ENCODE results near the gene FTCDNL1. TPM values are rescaled to one million over a fixed set of nuclear protein-coding genes. Genes with fewer than 3 reads are reported as not detected.

The FTCDNL1 gene
- total and polyA plus RNA-seq, 9 of the 15 experiments (the other 6 are each of a cell fraction or from before 2014, with no cell fraction given) = 0.13 to 0.58 (median 0.32) TPM

DNA sequence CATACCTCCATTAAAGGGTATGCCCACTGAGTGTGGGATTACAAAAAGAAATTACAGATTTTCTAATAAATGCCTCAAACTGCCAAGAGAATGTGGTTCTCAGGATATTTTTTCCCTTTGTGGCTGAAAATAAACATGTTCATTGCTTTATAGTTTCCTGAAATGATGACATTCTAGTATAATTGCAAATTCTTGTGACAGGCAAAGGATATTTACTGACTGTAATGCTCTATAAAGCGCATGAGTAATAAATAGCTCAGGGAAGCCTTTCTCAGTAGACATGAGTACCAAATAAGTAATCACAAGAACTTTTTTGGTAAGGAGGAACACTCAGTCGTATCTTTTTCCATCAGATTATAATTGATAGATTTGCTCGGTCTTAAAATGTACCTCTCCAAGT, 72.3 kb downstream of the FTCDNL1 start (continued):
- TF ChIP-seq, protein P1, sequence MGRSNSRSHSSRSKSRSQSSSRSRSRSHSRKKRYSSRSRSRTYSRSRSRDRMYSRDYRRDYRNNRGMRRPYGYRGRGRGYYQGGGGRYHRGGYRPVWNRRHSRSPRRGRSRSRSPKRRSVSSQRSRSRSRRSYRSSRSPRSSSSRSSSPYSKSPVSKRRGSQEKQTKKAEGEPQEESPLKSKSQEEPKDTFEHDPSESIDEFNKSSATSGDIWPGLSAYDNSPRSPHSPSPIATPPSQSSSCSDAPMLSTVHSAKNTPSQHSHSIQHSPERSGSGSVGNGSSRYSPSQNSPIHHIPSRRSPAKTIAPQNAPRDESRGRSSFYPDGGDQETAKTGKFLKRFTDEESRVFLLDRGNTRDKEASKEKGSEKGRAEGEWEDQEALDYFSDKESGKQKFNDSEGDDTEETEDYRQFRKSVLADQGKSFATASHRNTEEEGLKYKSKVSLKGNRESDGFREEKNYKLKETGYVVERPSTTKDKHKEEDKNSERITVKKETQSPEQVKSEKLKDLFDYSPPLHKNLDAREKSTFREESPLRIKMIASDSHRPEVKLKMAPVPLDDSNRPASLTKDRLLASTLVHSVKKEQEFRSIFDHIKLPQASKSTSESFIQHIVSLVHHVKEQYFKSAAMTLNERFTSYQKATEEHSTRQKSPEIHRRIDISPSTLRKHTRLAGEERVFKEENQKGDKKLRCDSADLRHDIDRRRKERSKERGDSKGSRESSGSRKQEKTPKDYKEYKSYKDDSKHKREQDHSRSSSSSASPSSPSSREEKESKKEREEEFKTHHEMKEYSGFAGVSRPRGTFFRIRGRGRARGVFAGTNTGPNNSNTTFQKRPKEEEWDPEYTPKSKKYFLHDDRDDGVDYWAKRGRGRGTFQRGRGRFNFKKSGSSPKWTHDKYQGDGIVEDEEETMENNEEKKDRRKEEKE (IDR thresholded peaks at IDR 0.05; ENCODE audit: borderline replicate concordance in 1 of 2, control insufficient read depth in 1 of 2, low read depth in 2 of 2, low read length in 1 of 2) = no peak
- no peak for TF ChIP-seq RHOXF2B (CRISPR knock-in tag; conservative IDR thresholded peaks at IDR 0.05)

DNA sequence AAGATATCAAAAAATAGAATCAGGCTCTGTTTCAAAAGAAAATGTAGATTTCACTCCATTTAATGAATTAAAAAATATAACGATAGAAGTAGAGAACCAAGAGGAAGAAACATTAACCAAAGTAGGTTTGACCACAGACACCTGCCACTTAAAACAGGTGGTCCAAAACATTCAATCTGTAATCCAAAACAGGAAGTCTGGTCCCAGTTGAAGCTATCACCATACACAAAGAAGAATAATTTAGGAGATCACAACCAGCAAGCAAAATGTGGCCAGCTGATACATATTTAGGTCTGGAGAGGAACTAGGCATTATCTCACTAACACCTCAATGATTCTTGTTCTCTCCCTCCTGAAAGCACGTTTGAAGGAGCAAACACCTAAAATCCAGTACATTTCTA, 73.1 kb downstream of the FTCDNL1 start:
- no TSS peak for BruUV-seq (replicated peaks)
- FAIRE-seq = no peak
- POLR2A ChIA-PET = no interaction called here
- TF ChIP-seq TCFL5 (CRISPR knock-in tag; conservative IDR thresholded peaks at IDR 0.05) (no peak), POLR2B (IDR thresholded peaks at IDR 0.05; ENCODE audit: low read depth, partially characterized antibody) (no peak), ELF2 (CRISPR knock-in tag; IDR thresholded peaks at IDR 0.05) (no peak), ZNF274 (IDR thresholded peaks at IDR 0.05; ENCODE audit: borderline replicate concordance, low read depth, low read length) (no peak), BHLHE40 (IDR thresholded peaks at IDR 0.05; ENCODE audit: low read length) (no peak), ZNF41 (CRISPR knock-in tag; conservative IDR thresholded peaks at IDR 0.05) (no peak), SP1 (CRISPR knock-in tag; IDR thresholded peaks at IDR 0.05) (no peak), HNRNPLL (IDR thresholded peaks at IDR 0.05; ENCODE audit: low read depth, low read length, poor library complexity, severe bottlenecking) (no peak), TGIF2 (CRISPR knock-in tag; IDR thresholded peaks at IDR 0.05) (no peak), JUND (IDR thresholded peaks at IDR 0.05; ENCODE audit: borderline replicate concordance, low read depth, low read length) (no peak), JUND (tag; IDR thresholded peaks at IDR 0.05; ENCODE audit: borderline replicate concordance, low read depth, low read length) (no peak), TCF7 (IDR thresholded peaks at IDR 0.05; ENCODE audit: borderline replicate concordance) (no peak), FOXK1 (CRISPR knock-in tag; IDR thresholded peaks at IDR 0.05; ENCODE audit: borderline replicate concordance) (no peak), ZNF77 (CRISPR knock-in tag; IDR thresholded peaks at IDR 0.05) (no peak)
- TF ChIP-seq, protein P2, sequence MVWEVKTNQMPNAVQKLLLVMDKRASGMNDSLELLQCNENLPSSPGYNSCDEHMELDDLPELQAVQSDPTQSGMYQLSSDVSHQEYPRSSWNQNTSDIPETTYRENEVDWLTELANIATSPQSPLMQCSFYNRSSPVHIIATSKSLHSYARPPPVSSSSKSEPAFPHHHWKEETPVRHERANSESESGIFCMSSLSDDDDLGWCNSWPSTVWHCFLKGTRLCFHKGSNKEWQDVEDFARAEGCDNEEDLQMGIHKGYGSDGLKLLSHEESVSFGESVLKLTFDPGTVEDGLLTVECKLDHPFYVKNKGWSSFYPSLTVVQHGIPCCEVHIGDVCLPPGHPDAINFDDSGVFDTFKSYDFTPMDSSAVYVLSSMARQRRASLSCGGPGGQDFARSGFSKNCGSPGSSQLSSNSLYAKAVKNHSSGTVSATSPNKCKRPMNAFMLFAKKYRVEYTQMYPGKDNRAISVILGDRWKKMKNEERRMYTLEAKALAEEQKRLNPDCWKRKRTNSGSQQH (CRISPR knock-in tag; IDR thresholded peaks at IDR 0.05) = no peak

More for the DNA sequence above, 73.1 kb downstream of the FTCDNL1 start:
- in situ Hi-C loops (cut with MboI) = no loop called here
- 0% methylated on average over 2 of the region's 2 CpGs for WGBS (ENCODE audit: insufficient coverage, low coverage, missing lambda C conversion rate)
- no peaks in the 10 kb centered on the region for H3K9me3 ChIP-seq (replicated peaks; ENCODE audit: control insufficient read depth, insufficient read depth, low read depth, low read length)
- H2AFZ ChIP-seq (ENCODE audit: low read depth, low read length) = no peak overlapping the region
- no peak overlapping the region for H3K27ac ChIP-seq (ENCODE audit: extremely low read depth, low read depth, low read length)
- no peak overlapping the region for H3K4me3 ChIP-seq
- no peaks in the 10 kb centered on the region for H4K20me1 ChIP-seq (replicated peaks; ENCODE audit: control insufficient read depth, insufficient read depth, low read length)
- H3K4me1 ChIP-seq (replicated peaks in 1 of 2; ENCODE audit: control insufficient read depth in 2 of 2, insufficient read depth in 2 of 2, low read length in 2 of 2) = no peaks in the 10 kb centered on the region
- no peaks in the 10 kb centered on the region for H3K9me1 ChIP-seq (ENCODE audit: control insufficient read depth, insufficient read depth, low read length)
- CTCF ChIA-PET (ENCODE audit: low intra/inter-chr PET ratio) = no interaction called here
- ATAC-seq (no peak), DNase-seq (ENCODE audit: extremely low read depth in 1 of 4, low spot score in 3 of 4) (no peak)
- no peaks in the 10 kb centered on the region for H3K36me3 ChIP-seq (ENCODE audit: control insufficient read depth, insufficient read depth, low read length)
- H3K27me3 ChIP-seq (ENCODE audit: control insufficient read depth in 2 of 2, insufficient read depth in 2 of 2, low read length in 2 of 2) = no peaks in the 10 kb centered on the region
- no peak overlapping the region for H3K4me2 ChIP-seq (ENCODE audit: insufficient read depth, low read length)
- intact Hi-C loops (cut with micrococcal nuclease) = no loop called here
- H3K79me2 ChIP-seq (ENCODE audit: control insufficient read depth, insufficient read depth, low read length) = no peaks in the 10 kb centered on the region
- no peak overlapping the region for H3K9ac ChIP-seq (ENCODE audit: insufficient read depth in 1 of 2, low read depth in 2 of 2, low read length in 2 of 2)

Data from K562 (cell line).